ENCODE data around the gene FGF18.

GRCh38 chr5:171400169-171400568, 19.3 kb upstream of the FGF18 start:
- TF ChIP-seq CTCF (IDR thresholded peaks at IDR 0.05) (no peak), EZH2 (IDR thresholded peaks at IDR 0.05) (no peak), EZH2phosphoT487 (IDR thresholded peaks at IDR 0.05) (no peak)

All from neural progenitor cell (in vitro differentiated cells).